GM12878 (cell line): ENCODE results near the gene H1-8. TPM values are rescaled to one million over a fixed set of nuclear protein-coding genes. Genes with fewer than 3 reads are reported as not detected.

Experiments used
- ATAC-seq: fragments of 200-7000 bp; cut with Tn5 transposase; 3 replicates; pipeline ENCODE4 v1.9.1; 2020; ENCODE audit warnings: mild to moderate bottlenecking, moderate library complexity
- BruUV-seq: library from RNA; stranded (reverse); fragments of 400-500 nt; replicated peaks from 2 replicates; lab custom pipeline; 2021; lab: Mats Ljungman, UMichigan
- CTCF ChIA-PET: fragments of 300-600 bp; sonication (Branson Sonifier 250); formaldehyde crosslinking; extraction: SDS; loops from one replicate; lab custom pipeline; 2021; ENCODE audit warnings: inconsistent platforms; lab: Yijun Ruan, JAX
- POLR2A ChIA-PET: fragments of 350-600 bp; formaldehyde crosslinking; extraction: SDS; loops from one replicate; lab custom pipeline; 2021; ENCODE audit warnings: inconsistent platforms; lab: Charles Lee
- RAD21 ChIA-PET: fragments of 300-600 bp; sonication (Branson Sonifier 250); formaldehyde crosslinking; loops from one replicate; lab custom pipeline; 2023; ENCODE audit warnings: antibody characterized with exemption; ENCODE audit not compliant: unreplicated experiment; lab: Charles Lee
- SMC1A ChIA-PET: fragments of 300-600 bp; sonication (Branson Sonifier 250); formaldehyde crosslinking; loops from one replicate; lab custom pipeline; 2023; ENCODE audit not compliant: unreplicated experiment, uncharacterized antibody; lab: Charles Lee
- DNase-seq: peaks from one replicate; pipeline ENCODE4 v3.0.0-alpha.2; 2011; ENCODE audit warnings: low read depth, low spot score
- FAIRE-seq: peaks from 3 replicates; lab custom pipeline; 2011; peaks lifted over from hg19 to GRCh38; lab: Jason Lieb, UNC
- H2AFZ ChIP-seq: 2 replicates; pipeline ENCODE4 v1.6.0; 2011; ENCODE audit warnings: low read depth, low read length, control low read depth; ENCODE audit not compliant: control insufficient read depth
- H3K27ac ChIP-seq: 2 replicates; pipeline ENCODE4 v1.5.1; 2011; ENCODE audit warnings: control low read depth; ENCODE audit not compliant: control insufficient read depth, insufficient read depth
- H3K27me3 ChIP-seq, 2 experiments: replicated peaks in 1 of 2; 2 replicates each; pipeline versions ENCODE4 v1.6.0 to v1.6.1; 2011; ENCODE audit warnings: low read length in 1 of 2; ENCODE audit not compliant: control insufficient read depth in 2 of 2, insufficient read depth in 2 of 2
- H3K36me3 ChIP-seq, 2 experiments: 2 replicates each; pipeline ENCODE4 v1.5.1; 2011; ENCODE audit warnings: low read length in 1 of 2; ENCODE audit not compliant: control insufficient read depth in 2 of 2, insufficient read depth in 2 of 2
- H3K4me1 ChIP-seq: 2 replicates; pipeline ENCODE4 v1.6.1; 2011; ENCODE audit warnings: mild to moderate bottlenecking, low read length, moderate library complexity, mixed read lengths; ENCODE audit not compliant: control insufficient read depth, insufficient read depth
- H3K4me2 ChIP-seq: 2 replicates; pipeline ENCODE4 v1.6.0; 2011; ENCODE audit warnings: control low read depth; ENCODE audit not compliant: control insufficient read depth, insufficient read depth
- H3K4me3 ChIP-seq: fragments of 200-600 bp; sonication (generic); 2 replicates; pipeline ENCODE4 v1.5.1; 2016
- H3K79me2 ChIP-seq: 2 replicates; pipeline ENCODE4 v1.6.0; 2011; ENCODE audit warnings: low read length; ENCODE audit not compliant: control insufficient read depth, insufficient read depth
- H3K9ac ChIP-seq: 2 replicates; pipeline ENCODE4 v1.8.0; 2011; ENCODE audit warnings: low read length, control low read depth, mixed read lengths; ENCODE audit not compliant: control insufficient read depth, insufficient read depth
- H3K9me3 ChIP-seq: replicated peaks from 3 replicates; pipeline ENCODE4 v1.5.1; 2011; ENCODE audit warnings: mild to moderate bottlenecking, low read length; ENCODE audit not compliant: control insufficient read depth, insufficient read depth
- H4K20me1 ChIP-seq: 2 replicates; pipeline ENCODE4 v1.6.0; 2011; ENCODE audit not compliant: control insufficient read depth, insufficient read depth
- CHD4 ChIP-seq: fragments of 200-600 bp; sonication (generic); IDR thresholded peaks from 2 replicates; pipeline ENCODE4 v1.6.1; 2016; ENCODE audit warnings: mild to moderate bottlenecking
- DPF2 ChIP-seq: fragments of 450-650 bp; IDR thresholded peaks from 2 replicates; pipeline ENCODE4 v1.6.1; 2017; ENCODE audit warnings: mild to moderate bottlenecking
- ETV6 ChIP-seq, 2 experiments: fragments of 450-650 bp in 1 of 2; IDR thresholded peaks in 1 of 2; conservative IDR thresholded peaks in 1 of 2; 2 replicates each; pipeline ENCODE4 v1.6.1; 2014; ENCODE audit warnings: antibody characterized with exemption in 1 of 2, borderline replicate concordance in 1 of 2, low read depth in 1 of 2, mild to moderate bottlenecking in 1 of 2, moderate library complexity in 1 of 2
- MTA3 ChIP-seq: IDR thresholded peaks from 2 replicates; pipeline ENCODE4 v1.6.1; 2012; ENCODE audit warnings: low read length, inconsistent platforms, borderline replicate concordance
- MXI1 ChIP-seq: fragments of 150-350 bp; IDR thresholded peaks from 2 replicates; pipeline ENCODE4 v1.6.1; 2011; ENCODE audit warnings: low read depth, mild to moderate bottlenecking, inconsistent platforms, low read length, improper control_type of control experiment
- SPI1 ChIP-seq: IDR thresholded peaks from 2 replicates; pipeline ENCODE4 v1.6.1; 2011; ENCODE audit warnings: low read depth, mild to moderate bottlenecking, low read length, moderate library complexity, borderline replicate concordance; ENCODE audit not compliant: insufficient read depth
- SRF ChIP-seq, 2 experiments: IDR thresholded peaks; 2 replicates each; pipeline ENCODE4 v1.6.1; 2011; ENCODE audit warnings: low read depth in 2 of 2, low read length in 2 of 2, mild to moderate bottlenecking in 1 of 2, moderate library complexity in 1 of 2
- SUPT20H ChIP-seq: IDR thresholded peaks from 2 replicates; pipeline ENCODE4 v1.6.1; 2011; ENCODE audit warnings: low read depth, mild to moderate bottlenecking, low read length, moderate library complexity, borderline replicate concordance; ENCODE audit not compliant: control insufficient read depth
- YBX1 ChIP-seq: fragments of 450-650 bp; IDR thresholded peaks from 2 replicates; pipeline ENCODE4 v1.6.1; 2016; ENCODE audit warnings: antibody characterized with exemption
- ZNF24 ChIP-seq: fragments of 450-650 bp; IDR thresholded peaks from 2 replicates; pipeline ENCODE4 v1.6.1; 2017; ENCODE audit warnings: antibody characterized with exemption, mild to moderate bottlenecking
- WGBS: methylation state at CpG from one replicate; pipeline ENCODE4 v1.1.6; 2016; ENCODE audit warnings: low lambda C conversion rate; ENCODE audit not compliant: insufficient replicate concordance, insufficient coverage; ENCODE audit errors: missing lambda C conversion rate; 5-methylcytosine and 5-hydroxymethylcytosine counted together
- in situ Hi-C: fragments of 300-500 bp; cut with MboI; formaldehyde crosslinking; loops from 9 replicates; pipeline ENCODE4 v1.14.3; 2018; ENCODE audit warnings: mixed read lengths
- intact Hi-C: fragments of 100-400 bp; cut with micrococcal nuclease; formaldehyde crosslinking; loops from one replicate; pipeline ENCODE4 v1.14.2; 2022; ENCODE audit not compliant: unreplicated experiment
- polyA plus RNA-seq, 11 experiments: library from polyadenylated mRNA; depleted of rRNA in 4 of 11; unstranded in 6 of 11; stranded (reverse) in 5 of 11; fragments of >200 nt; fragmentation: Nextera tagmentation in 4 of 11; fragmentation: Illumina TruSeq in 1 of 11; extraction: Ambion mirVana in 4 of 11; extraction: Trizol in 1 of 11; gene quantifications; 1 replicate in 1 of 11; 2 replicates in 10 of 11; pipeline versions ENCODE4 v1.2.1 to v1.2.3, GENCODE V29; 2011 to 2016; ENCODE audit warnings: inconsistent platforms in 2 of 11, missing spikeins in 2 of 11, low read depth in 1 of 11
- total RNA-seq, 4 experiments: library from RNA; depleted of rRNA in 3 of 4; stranded (reverse); fragments of >200 nt in 3 of 4; fragmentation: Illumina TruSeq in 1 of 4; extraction: Trizol in 1 of 4; gene quantifications; 2 replicates each; pipeline versions ENCODE4 v1.2.1 to v1.2.3, GENCODE V29; 2013 to 2021
- TF ChIP-seq, protein P1 (sequence below): fragments of 450-650 bp; IDR thresholded peaks from 2 replicates; pipeline ENCODE4 v1.6.1; 2016; ENCODE audit warnings: mild to moderate bottlenecking, moderate library complexity, borderline replicate concordance
- TF ChIP-seq, protein P2 (sequence below): IDR thresholded peaks from 2 replicates; pipeline ENCODE4 v1.6.1; 2011; ENCODE audit warnings: borderline replicate concordance, low read depth, mild to moderate bottlenecking, moderate library complexity, mixed read lengths, low read length; ENCODE audit not compliant: insufficient read depth; ENCODE audit errors: extremely low read length

Gene H1-8
- total and polyA plus RNA-seq, 10 of the 15 experiments (the other 5 are each of a cell fraction or from before 2014, with no cell fraction given) = not detected

DNA sequence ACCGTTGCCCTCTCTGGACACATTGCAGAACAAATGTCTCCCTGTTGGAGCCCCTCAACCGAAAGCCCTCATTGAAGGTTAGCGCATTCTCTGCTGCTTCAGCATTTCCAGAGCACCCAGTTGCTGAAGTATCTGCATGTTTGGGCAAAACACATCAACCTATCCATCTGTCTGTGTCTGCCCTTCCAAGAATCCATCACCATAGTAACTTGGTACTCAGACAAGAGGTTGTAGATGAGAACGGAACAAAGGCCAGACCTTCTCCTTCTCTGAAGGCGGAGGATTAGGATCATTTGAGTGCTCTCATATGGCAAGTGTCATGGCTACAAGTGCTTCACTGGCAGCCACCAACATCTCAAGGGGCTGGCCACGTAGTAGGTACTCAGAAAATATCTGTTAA lies 37.6 kb upstream of the H1-8 start:
- 80% methylated on average over 6 of the region's 6 CpGs for WGBS
- no peak for FAIRE-seq
- Histone ChIP-seq H3K36me3 (no peaks in the 10 kb centered on the region; a peak in 1 of 4 replicates), H3K9me3 (no peaks in the 10 kb centered on the region), H3K27me3 (no peaks in the 10 kb centered on the region), H3K4me2 (no peak overlapping the region), H2AFZ (no peak overlapping the region), H3K27ac (no peak overlapping the region), H3K79me2 (no peaks in the 10 kb centered on the region)
- CTCF ChIA-PET = no interaction called here
- POLR2A ChIA-PET = no interaction called here
- TF ChIP-seq MTA3 = no peak
- TF ChIP-seq, all 136 proteins: peak for 0
- H3K9ac ChIP-seq = no peak overlapping the region
- intact Hi-C loops (no loop called here), in situ Hi-C loops (no loop called here)
- no peak for DNase-seq
- no peaks in the 10 kb centered on the region for H3K4me1 ChIP-seq
- no peak overlapping the region for H3K4me3 ChIP-seq
- no peak for ATAC-seq
- BruUV-seq = no TSS peak
- ChIA-PET SMC1A (no interaction called here), RAD21 (interaction anchor here (1.0 kb wide), 1 partner anchor 15 kb away, joined by 3 read pairs; no protein-coding TSS in a partner anchor)
- no peaks in the 10 kb centered on the region for H4K20me1 ChIP-seq

DNA sequence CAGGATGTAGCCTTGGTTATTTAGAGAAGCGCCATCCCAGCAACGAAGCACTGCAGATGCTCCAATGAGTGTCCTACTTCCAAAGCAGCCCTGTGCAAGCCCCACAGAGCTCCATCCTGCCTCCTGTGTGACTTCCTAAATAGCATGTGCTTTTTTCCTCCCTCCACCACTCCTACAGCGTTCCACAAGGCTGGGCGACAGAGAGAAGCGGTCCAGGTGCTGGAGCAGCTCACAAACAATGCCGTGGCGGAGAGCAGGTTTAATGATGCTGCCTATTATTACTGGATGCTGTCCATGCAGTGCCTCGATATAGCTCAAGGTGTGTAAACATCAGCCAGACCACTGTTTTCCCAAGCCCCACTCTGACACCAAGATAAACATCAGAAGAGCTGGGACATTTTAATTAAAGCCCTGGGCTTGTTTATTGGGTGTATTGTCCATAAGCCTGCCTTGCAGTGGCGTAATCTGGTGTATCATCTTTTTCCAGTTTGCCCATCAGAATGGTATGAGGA lies 36.7 kb upstream of the H1-8 start:
- in situ Hi-C loops = no loop called here
- no peaks in the 10 kb centered on the region for H3K27me3 ChIP-seq
- CTCF ChIA-PET = no interaction called here
- TF ChIP-seq SPI1 (no peak), YBX1 (no peak), CHD4 (no peak), SUPT20H (no peak), DPF2 (no peak), ETV6 (conservative IDR thresholded peaks at IDR 0.05 in 1 of 2, IDR thresholded peaks at IDR 0.05 in 1 of 2; ENCODE audit: borderline replicate concordance in 1 of 2, low read depth in 1 of 2) (no peak), MXI1 (no peak), SRF (IDR thresholded peaks at IDR 0.05; ENCODE audit: low read depth in 2 of 2, low read length in 2 of 2) (no peak), ZNF24 (no peak)
- TF ChIP-seq, protein P1, sequence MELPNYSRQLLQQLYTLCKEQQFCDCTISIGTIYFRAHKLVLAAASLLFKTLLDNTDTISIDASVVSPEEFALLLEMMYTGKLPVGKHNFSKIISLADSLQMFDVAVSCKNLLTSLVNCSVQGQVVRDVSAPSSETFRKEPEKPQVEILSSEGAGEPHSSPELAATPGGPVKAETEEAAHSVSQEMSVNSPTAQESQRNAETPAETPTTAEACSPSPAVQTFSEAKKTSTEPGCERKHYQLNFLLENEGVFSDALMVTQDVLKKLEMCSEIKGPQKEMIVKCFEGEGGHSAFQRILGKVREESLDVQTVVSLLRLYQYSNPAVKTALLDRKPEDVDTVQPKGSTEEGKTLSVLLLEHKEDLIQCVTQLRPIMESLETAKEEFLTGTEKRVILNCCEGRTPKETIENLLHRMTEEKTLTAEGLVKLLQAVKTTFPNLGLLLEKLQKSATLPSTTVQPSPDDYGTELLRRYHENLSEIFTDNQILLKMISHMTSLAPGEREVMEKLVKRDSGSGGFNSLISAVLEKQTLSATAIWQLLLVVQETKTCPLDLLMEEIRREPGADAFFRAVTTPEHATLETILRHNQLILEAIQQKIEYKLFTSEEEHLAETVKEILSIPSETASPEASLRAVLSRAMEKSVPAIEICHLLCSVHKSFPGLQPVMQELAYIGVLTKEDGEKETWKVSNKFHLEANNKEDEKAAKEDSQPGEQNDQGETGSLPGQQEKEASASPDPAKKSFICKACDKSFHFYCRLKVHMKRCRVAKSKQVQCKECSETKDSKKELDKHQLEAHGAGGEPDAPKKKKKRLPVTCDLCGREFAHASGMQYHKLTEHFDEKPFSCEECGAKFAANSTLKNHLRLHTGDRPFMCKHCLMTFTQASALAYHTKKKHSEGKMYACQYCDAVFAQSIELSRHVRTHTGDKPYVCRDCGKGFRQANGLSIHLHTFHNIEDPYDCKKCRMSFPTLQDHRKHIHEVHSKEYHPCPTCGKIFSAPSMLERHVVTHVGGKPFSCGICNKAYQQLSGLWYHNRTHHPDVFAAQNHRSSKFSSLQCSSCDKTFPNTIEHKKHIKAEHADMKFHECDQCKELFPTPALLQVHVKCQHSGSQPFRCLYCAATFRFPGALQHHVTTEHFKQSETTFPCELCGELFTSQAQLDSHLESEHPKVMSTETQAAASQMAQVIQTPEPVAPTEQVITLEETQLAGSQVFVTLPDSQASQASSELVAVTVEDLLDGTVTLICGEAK = no peak
- TF ChIP-seq, protein P2, sequence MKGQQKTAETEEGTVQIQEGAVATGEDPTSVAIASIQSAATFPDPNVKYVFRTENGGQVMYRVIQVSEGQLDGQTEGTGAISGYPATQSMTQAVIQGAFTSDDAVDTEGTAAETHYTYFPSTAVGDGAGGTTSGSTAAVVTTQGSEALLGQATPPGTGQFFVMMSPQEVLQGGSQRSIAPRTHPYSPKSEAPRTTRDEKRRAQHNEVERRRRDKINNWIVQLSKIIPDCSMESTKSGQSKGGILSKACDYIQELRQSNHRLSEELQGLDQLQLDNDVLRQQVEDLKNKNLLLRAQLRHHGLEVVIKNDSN = no peak
- TF ChIP-seq, all 136 proteins: peak for 0
- H3K9ac ChIP-seq = no peak overlapping the region
- intact Hi-C loops = no loop called here
- ATAC-seq (no peak), DNase-seq (no peak), FAIRE-seq (no peak)
- no peaks in the 10 kb centered on the region; a peak in 1 of 4 replicates for H3K36me3 ChIP-seq
- no peak overlapping the region for H3K4me3 ChIP-seq
- H3K4me1 ChIP-seq = no peaks in the 10 kb centered on the region
- ChIA-PET POLR2A (interaction anchor here (0.5 kb wide), 1 partner anchor 31 kb away, joined by 7 read pairs; no protein-coding TSS in a partner anchor), SMC1A (no interaction called here), RAD21 (no interaction called here)
- no peaks in the 10 kb centered on the region for H3K79me2 ChIP-seq
- WGBS = 91% methylated on average over 9 of the region's 9 CpGs
- H4K20me1 ChIP-seq = no peaks in the 10 kb centered on the region
- H3K27ac ChIP-seq = no peak overlapping the region
- BruUV-seq = no TSS peak
- H3K9me3 ChIP-seq = no peaks in the 10 kb centered on the region
- H3K4me2 ChIP-seq = no peak overlapping the region
- H2AFZ ChIP-seq = no peak overlapping the region
